Loucy (cell line): ENCODE data around the gene POLRMT.

Experiments used
- CTCF ChIP-seq: fragments of 200-600 bp; sonication (generic); conservative IDR thresholded peaks from 2 replicates; pipeline ENCODE4 v1.5.1; 2014; ENCODE audit warnings: mild to moderate bottlenecking, antibody characterized with exemption, low read length
- EZH2phosphoT487 ChIP-seq: fragments of 200-600 bp; IDR thresholded peaks from 2 replicates; pipeline ENCODE4 v1.6.1; 2018; ENCODE audit warnings: antibody characterized with exemption, mild to moderate bottlenecking, moderate library complexity, borderline replicate concordance

DNA sequence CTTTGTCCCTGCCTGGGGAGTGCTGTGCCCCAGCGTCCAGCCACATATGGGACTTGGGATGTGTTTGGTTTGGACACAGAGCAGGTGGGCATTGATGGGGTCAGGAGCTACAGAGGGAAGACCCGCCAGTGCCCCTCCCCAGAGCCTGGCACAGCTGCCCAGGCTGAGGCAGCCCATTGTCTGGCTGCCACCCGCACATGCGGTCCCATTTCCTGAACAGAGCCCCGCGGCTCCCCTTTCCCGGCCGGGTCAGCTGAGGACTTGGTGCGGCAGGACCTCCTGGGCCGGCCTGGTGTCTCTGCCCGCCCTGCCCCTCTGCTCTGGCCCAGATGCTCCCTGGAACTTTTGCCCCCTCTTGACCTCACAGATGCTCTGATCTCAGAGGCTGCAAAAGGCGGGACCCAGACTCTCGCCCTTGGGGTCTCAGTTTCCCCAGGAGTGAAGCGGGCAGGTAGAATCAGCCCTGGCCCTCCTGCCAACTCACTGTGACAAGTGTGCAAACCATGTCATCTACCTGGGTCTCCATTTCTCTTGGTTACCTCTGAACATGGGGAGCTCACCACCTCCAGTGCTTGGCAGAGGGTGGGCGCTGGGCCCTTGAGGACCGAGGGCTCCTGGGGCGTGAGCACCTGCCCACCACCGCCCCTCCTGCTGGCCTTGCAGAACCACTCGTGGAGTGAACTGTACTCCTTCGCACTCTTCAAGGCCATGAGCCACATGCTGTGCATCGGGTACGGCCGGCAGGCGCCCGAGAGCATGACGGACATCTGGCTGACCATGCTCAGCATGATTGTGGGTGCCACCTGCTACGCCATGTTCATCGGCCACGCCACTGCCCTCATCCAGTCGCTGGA, 25.8 kb downstream of the POLRMT start:
- TF ChIP-seq CTCF (no peak), EZH2phosphoT487 (no peak)
